HepG2 (cell line): Measurements from ENCODE around the gene MAGEA9.

Experiments
- MXI1 ChIP-seq: IDR thresholded peaks from 3 replicates; pipeline ENCODE4 v1.6.1; 2012; ENCODE audit warnings: low read depth, low read length, inconsistent platforms, borderline replicate concordance
- NPAS2 ChIP-seq: sonication (generic); formaldehyde crosslinking; IDR thresholded peaks from 2 replicates; pipeline ENCODE4 v1.8.0; 2022; ENCODE audit warnings: mild to moderate bottlenecking, missing genetic modification reagents, borderline replicate concordance
- ZBTB21 ChIP-seq: sonication (generic); formaldehyde crosslinking; IDR thresholded peaks from 2 replicates; pipeline ENCODE4 v1.4.0; 2020; ENCODE audit warnings: missing genetic modification reagents
- TF ChIP-seq, protein P1 (sequence below): sonication (generic); formaldehyde crosslinking; IDR thresholded peaks from 2 replicates; pipeline ENCODE4 v1.4.0; 2020; ENCODE audit warnings: low read depth, mild to moderate bottlenecking, missing genetic modification reagents

DNA sequence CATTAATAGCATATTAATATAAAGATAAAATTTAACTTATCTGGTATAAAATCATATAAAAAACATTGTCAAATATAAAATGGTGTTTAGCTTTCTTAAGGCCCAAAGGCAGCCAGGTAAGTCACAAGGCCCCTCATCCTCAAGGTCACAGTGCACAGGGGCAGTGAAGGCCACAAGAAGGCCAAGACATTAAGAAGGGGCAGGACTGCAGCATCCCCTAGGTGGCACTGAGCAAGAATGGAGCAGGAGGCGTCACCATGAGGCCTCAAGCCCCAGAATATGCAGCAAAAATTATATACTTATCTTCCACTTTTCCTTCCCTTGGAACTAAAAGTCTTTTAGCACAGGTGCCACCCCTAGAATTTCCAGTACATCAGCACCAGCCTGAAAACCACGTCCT is 49.7 kb downstream of the MAGEA9 start:
- TF ChIP-seq ZBTB21 (no peak), MXI1 (no peak), NPAS2 (CRISPR knock-in tag) (no peak)
- TF ChIP-seq, protein P1, sequence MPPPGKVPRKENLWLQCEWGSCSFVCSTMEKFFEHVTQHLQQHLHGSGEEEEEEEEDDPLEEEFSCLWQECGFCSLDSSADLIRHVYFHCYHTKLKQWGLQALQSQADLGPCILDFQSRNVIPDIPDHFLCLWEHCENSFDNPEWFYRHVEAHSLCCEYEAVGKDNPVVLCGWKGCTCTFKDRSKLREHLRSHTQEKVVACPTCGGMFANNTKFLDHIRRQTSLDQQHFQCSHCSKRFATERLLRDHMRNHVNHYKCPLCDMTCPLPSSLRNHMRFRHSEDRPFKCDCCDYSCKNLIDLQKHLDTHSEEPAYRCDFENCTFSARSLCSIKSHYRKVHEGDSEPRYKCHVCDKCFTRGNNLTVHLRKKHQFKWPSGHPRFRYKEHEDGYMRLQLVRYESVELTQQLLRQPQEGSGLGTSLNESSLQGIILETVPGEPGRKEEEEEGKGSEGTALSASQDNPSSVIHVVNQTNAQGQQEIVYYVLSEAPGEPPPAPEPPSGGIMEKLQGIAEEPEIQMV (CRISPR knock-in tag) = no peak
